GM19468 (cell line): Measurements from ENCODE around the gene TNFRSF8.

Source experiments
- ATAC-seq: cut with Tn5 transposase; IDR thresholded peaks from one replicate; pipeline ENCODE4 v1.9.1; 2021; ENCODE audit warnings: mild to moderate bottlenecking, moderate library complexity, moderate number of reproducible peaks; ENCODE audit not compliant: unreplicated experiment; ENCODE audit errors: extremely low read depth

Gene TNFRSF8

DNA sequence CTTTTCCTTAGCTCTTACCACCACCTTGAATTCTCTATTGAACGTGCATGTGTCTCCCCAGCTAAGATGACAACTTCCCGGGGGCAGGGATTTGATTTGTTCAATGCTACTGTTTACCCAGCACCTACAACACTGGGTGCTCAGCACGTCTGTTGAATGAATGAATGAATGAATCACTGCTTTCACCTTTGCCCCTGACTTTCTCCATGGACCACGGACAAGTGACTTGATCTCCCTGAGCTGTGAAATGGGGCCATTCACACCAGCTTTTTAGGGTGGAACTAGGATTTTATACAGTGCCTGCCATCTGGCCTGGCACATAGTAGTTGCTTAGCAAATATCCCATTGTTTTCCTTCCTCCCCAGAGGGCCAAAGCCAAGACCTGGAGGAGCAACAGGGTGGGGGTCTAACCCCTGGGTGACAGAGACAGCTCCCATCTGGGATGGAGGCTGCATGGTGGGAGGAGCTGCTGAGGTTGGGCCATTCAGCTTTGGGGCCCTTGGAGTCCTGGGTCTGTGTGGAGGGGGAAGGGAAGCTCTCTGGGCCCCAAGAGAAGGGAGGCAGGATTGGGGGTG is 119.4 kb downstream of the TNFRSF8 start:
- no peak for ATAC-seq

DNA sequence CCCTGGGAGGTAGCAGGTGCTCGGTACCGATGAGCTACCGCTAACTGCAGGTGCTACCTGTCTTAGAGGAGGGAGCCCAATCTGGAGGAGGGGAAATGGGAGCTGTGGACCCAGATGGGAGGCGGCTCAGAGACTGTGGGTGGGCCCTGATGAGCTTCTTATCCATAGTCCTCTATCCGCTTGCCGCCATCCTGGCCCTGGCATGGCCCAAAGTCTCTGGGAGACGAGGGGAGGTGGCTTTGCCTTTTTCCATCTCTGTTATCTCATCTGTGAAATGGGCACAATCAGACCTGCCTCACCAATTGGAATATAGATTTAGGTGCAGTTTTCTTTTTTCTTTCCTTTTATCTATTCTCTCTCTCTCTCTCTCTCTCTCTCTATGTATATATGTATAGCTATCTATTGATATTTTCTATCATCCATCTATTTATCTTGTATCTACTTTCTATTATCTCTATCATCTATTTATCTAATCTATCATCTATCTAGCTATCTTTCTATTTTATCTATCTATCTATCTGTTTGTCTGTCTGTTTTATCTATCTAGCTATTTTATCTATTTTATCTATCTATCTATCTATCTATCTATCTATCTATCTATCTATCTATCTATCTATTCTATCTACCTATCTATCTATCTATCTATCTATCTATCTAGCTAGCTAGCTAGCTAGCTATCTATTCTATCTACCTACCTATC is 120.1 kb downstream of the TNFRSF8 start:
- ATAC-seq = no peak

DNA sequence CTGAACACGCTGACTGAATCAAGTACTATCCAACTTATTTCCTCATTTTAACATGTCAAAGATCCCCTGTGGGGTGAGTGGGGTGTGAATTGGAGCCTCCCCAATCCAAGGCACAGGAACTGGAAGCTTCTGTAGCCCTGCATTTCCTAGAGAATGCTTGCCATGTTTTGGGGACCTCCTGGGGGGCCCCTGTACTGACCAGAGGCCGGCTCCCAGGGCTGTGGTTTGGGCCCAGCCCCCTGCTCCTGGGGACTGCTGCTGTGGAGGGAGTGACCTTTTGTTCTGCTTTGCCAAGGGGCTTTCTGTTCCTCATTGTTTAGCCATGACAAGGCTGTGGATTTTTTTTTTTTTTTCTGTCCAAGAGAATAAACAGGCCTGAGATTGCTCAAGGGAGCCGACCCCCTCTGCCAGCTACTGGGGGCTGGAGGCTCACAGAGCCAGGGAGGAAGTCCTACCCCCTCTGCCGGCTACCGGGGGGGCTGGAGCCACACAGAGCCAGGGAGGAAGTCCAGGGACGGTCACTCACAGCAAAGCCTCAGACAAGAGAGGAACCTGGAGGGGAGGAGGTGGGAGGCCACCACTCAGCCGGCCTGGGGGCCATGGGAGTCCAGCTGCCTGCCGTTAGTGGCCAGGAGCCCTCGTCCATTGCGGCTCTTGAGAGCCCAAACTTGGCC is 121.0 kb downstream of the TNFRSF8 start:
- no peak for ATAC-seq

DNA sequence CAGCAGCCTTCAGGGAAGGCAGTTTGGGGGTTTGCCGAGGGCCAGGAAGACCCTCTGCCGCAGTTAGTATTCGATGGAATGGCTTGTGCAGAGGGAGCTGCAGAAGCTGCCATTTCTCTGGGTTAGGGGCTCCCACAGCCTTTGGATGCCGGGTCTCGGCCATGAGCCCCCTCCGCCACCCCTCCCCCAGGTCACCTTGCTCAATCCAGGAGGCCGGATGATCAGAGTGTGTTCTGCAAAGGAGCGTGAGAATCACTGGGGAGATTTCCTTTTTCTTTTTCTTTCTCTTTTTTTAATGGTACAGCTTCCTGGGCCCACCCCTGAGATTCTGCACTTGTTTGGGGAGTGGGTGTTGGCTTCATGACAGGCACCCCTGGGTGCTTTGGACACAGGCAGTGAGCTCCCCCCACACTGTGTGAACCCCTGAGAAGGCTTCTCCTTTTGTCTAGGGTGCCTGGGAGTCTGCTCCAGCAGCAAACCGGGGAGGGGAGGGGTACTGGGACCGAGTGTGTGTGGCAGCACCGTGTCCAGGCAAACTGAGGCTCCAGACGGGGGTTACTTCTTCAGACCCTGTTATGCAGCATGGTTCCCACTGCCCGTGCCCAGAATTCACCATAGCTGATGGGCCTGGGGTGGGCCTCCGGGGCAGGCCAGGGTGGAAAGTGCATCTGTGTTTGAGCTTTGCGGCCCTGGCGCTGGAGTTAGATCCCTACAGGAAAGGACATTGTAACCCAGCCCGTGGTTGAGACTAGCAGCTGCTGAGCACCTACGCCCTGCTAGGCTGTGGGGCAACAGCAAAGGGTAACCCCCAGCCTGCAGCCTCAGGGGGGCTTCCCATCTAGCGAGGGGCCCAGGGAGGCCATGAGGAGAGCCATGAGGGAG is 122.2 kb downstream of the TNFRSF8 start:
- ATAC-seq = no peak

- no peak for ATAC-seq
Observed at GRCh38 chr1:12185918-12186678, 123.0 kb downstream of the TNFRSF8 start.

DNA sequence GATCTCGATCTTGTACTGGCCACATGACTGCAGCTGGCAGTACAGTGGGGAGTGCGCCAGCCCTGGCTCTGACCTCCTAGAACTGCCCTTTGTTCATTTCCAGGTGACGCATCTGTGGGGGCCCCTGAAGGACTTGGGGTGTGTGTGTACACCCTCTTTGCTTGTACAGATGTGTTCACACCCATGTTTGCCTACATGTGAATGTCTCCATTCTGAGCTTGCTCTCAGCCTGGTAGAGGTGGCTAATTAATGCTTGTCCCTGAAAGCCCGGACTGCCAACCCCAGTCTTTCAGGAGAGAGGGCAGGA is 123.5 kb downstream of the TNFRSF8 start:
- no peak for ATAC-seq

- ATAC-seq = no peak
Observed at GRCh38 chr1:12188115-12188514, 125.0 kb downstream of the TNFRSF8 start.

DNA sequence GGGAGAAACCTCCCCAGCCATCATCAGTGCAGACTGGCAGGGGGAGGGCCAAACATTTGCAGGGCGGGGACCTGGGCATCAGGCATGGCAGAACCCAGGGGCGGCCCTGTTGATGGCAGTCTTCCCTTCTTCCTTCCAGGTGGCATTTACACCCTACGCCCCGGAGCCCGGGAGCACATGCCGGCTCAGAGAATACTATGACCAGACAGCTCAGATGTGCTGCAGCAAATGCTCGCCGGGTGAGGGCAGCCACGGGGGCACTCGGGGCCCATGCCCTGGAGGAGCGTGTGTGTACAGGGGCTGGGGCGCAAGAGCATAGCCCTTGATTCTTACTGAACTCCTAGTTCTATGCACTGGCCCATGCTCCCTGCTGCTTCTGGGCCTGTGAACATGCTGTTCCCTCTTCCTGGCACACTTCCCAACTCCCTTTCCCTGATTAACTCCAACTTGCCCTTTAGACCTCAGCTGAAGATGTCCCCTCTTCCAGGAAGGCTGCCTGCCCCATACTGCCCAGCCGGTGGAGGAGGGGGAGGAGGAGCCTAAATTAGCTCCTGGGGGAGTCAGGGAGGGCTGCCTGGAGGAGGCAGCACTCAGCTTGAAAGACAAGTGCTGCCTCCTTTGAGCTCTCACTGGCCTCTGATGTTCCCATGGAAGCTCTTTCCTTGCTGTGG is 125.7 kb downstream of the TNFRSF8 start:
- no peak for ATAC-seq

- ATAC-seq = no peak
Observed at GRCh38 chr1:12189328-12189682, 126.2 kb downstream of the TNFRSF8 start.

- no peak for ATAC-seq
Observed at GRCh38 chr1:12191242-12192032, 128.3 kb downstream of the TNFRSF8 start.
